GM21360 (cell line): ENCODE results near the gene CDS2.
A peak's percentile ranks its signal among the peaks of the same experiment; 100 is the strongest.

Experiments
- ATAC-seq: cut with Tn5 transposase; IDR thresholded peaks from one replicate; pipeline ENCODE4 v1.9.1; 2021; ENCODE audit warnings: mild to moderate bottlenecking, moderate library complexity; ENCODE audit not compliant: unreplicated experiment

Gene CDS2

GRCh38 chr20:5205348-5206210 is 78.8 kb downstream of the CDS2 start:
- peak; percentile 90 for ATAC-seq

- ATAC-seq, result no peak
Measured at GRCh38 chr20:5207138-5207537, 80.3 kb downstream of the CDS2 start.

- no peak for ATAC-seq
Measured at GRCh38 chr20:5211803-5212714, 85.3 kb downstream of the CDS2 start.

GRCh38 chr20:5212907-5213487 is 86.2 kb downstream of the CDS2 start:
- ATAC-seq, result no peak

GRCh38 chr20:5214826-5215225 is 88.0 kb downstream of the CDS2 start:
- ATAC-seq, result no peak

GRCh38 chr20:5215672-5216304 is 89.0 kb downstream of the CDS2 start:
- no peak for ATAC-seq

- ATAC-seq, result no peak
Measured at GRCh38 chr20:5216663-5217062, 89.9 kb downstream of the CDS2 start.

- no peak for ATAC-seq
Measured at GRCh38 chr20:5217616-5218015, 90.8 kb downstream of the CDS2 start.

- ATAC-seq, result no peak
Measured at GRCh38 chr20:5220321-5221060, 93.7 kb downstream of the CDS2 start.

GRCh38 chr20:5221061-5221430 is 94.2 kb downstream of the CDS2 start:
- no peak for ATAC-seq

GRCh38 chr20:5222919-5223634 is 96.3 kb downstream of the CDS2 start:
- no peak for ATAC-seq

GRCh38 chr20:5230544-5230943 is 103.7 kb downstream of the CDS2 start:
- ATAC-seq, result no peak

- ATAC-seq, result no peak
Measured at GRCh38 chr20:5234158-5234557, 107.3 kb downstream of the CDS2 start.

- ATAC-seq, result no peak
Measured at GRCh38 chr20:5234978-5235377, 108.2 kb downstream of the CDS2 start.
